ENCODE data around the gene MALL. TPM values are rescaled to one million over a fixed set of nuclear protein-coding genes. Genes with fewer than 3 reads are reported as not detected.
"Not testable (repeated sequence)": the region's sequence is repeated elsewhere in the genome, so short reads cannot be mapped to it uniquely, and the experiment has no call there.

MALL gene
- total RNA-seq, 1 donor from 2014 or later, result 6.9 TPM

- H3K36me3 Mint-ChIP-seq (ENCODE audit: insufficient read depth); H3K27ac Mint-ChIP-seq; H3K27me3 Mint-ChIP-seq; H3K4me1 Mint-ChIP-seq (ENCODE audit: low read depth); H3K9me3 Mint-ChIP-seq (ENCODE audit: low read depth); DNase-seq (ENCODE audit: low spot score, unreplicated experiment); H3K4me3 Mint-ChIP-seq (ENCODE audit: low read depth): not testable (repeated sequence)
Measured at GRCh38 chr2:110048255-110049197, 67.1 kb downstream of the MALL start.

- H3K36me3 Mint-ChIP-seq (ENCODE audit: insufficient read depth); H3K27ac Mint-ChIP-seq; H3K9me3 Mint-ChIP-seq (ENCODE audit: low read depth); H3K4me1 Mint-ChIP-seq (ENCODE audit: low read depth); H3K27me3 Mint-ChIP-seq; DNase-seq (ENCODE audit: low spot score, unreplicated experiment); H3K4me3 Mint-ChIP-seq (ENCODE audit: low read depth): not testable (repeated sequence)
Measured at GRCh38 chr2:110047225-110047624, 68.4 kb downstream of the MALL start.

GRCh38 chr2:110041941-110042660, 73.5 kb downstream of the MALL start:
- not testable (repeated sequence) for DNase-seq (ENCODE audit: low spot score, unreplicated experiment); H3K4me1 Mint-ChIP-seq (ENCODE audit: low read depth); H3K4me3 Mint-ChIP-seq (ENCODE audit: low read depth); H3K27me3 Mint-ChIP-seq; H3K36me3 Mint-ChIP-seq (ENCODE audit: insufficient read depth); H3K27ac Mint-ChIP-seq; H3K9me3 Mint-ChIP-seq (ENCODE audit: low read depth)

GRCh38 chr2:110037336-110037735, 78.3 kb downstream of the MALL start:
- H3K27ac Mint-ChIP-seq; H3K4me3 Mint-ChIP-seq (ENCODE audit: low read depth); DNase-seq (ENCODE audit: low spot score, unreplicated experiment); H3K4me1 Mint-ChIP-seq (ENCODE audit: low read depth); H3K36me3 Mint-ChIP-seq (ENCODE audit: insufficient read depth); H3K9me3 Mint-ChIP-seq (ENCODE audit: low read depth); H3K27me3 Mint-ChIP-seq: not testable (repeated sequence)

GRCh38 chr2:110035384-110035783, 80.2 kb downstream of the MALL start:
- H3K27ac Mint-ChIP-seq; H3K9me3 Mint-ChIP-seq (ENCODE audit: low read depth); H3K4me3 Mint-ChIP-seq (ENCODE audit: low read depth); DNase-seq (ENCODE audit: low spot score, unreplicated experiment); H3K4me1 Mint-ChIP-seq (ENCODE audit: low read depth); H3K27me3 Mint-ChIP-seq; H3K36me3 Mint-ChIP-seq (ENCODE audit: insufficient read depth): not testable (repeated sequence)

- not testable (repeated sequence) for H3K4me3 Mint-ChIP-seq (ENCODE audit: low read depth); H3K9me3 Mint-ChIP-seq (ENCODE audit: low read depth); H3K27ac Mint-ChIP-seq; H3K27me3 Mint-ChIP-seq; DNase-seq (ENCODE audit: low spot score, unreplicated experiment); H3K36me3 Mint-ChIP-seq (ENCODE audit: insufficient read depth); H3K4me1 Mint-ChIP-seq (ENCODE audit: low read depth)
Measured at GRCh38 chr2:110034935-110035334, 80.7 kb downstream of the MALL start.

Small RNA genes within 50 kb of the gene (microRNA-seq; reads per million reads assigned to microRNA genes)
- gene MIR4267 (ENCODE audit: borderline number of aligned reads, unreplicated experiment) (not detected), gene MIR4436B1 (ENCODE audit: borderline number of aligned reads, unreplicated experiment) (not detected)

Other genes with a start within 250 kb of the MALL start
- 0.93 and 1.3 TPM in 2 replicates for gene LIMS3, start 217.1 kb downstream of the MALL start, total RNA-seq
- gene NPHP1, start 89.2 kb upstream of the MALL start, total RNA-seq, result 13.5 and 14.3 TPM in 2 replicates
- 6.2 and 7.5 TPM in 2 replicates for gene MTLN, start 96.7 kb upstream of the MALL start, total RNA-seq

All from progenitor cell of endocrine pancreas (in vitro differentiated cells).